MM.1S (cell line): ENCODE results near the gene DPP8.
"Not testable (repeated sequence)": the region's sequence is repeated elsewhere in the genome, so short reads cannot be mapped to it uniquely, and the experiment has no call there.

Experiments used
- DNase-seq: peaks from one replicate; pipeline ENCODE4 v3.0.0-alpha.2; 2015
- H2AFZ ChIP-seq: fragments of 300-600 bp; sonication (generic); 2 replicates; pipeline ENCODE4 v1.6.0; 2016; ENCODE audit warnings: antibody characterized with exemption, low read length
- H3F3A ChIP-seq: fragments of 300-600 bp; sonication (generic); 2 replicates; pipeline ENCODE4 v1.6.1; 2016; ENCODE audit warnings: mild to moderate bottlenecking, antibody characterized with exemption, low read length, moderate library complexity, mixed read lengths; ENCODE audit not compliant: insufficient read depth
- H3K27ac ChIP-seq: fragments of 300-600 bp; sonication (generic); 2 replicates; pipeline ENCODE4 v1.5.1; 2016; ENCODE audit warnings: mild to moderate bottlenecking, low read length
- H3K27me3 ChIP-seq: fragments of 300-600 bp; sonication (generic); replicated peaks from 2 replicates; pipeline ENCODE4 v1.6.0; 2016; ENCODE audit warnings: low read length; ENCODE audit not compliant: insufficient read depth
- H3K36me3 ChIP-seq: fragments of 300-600 bp; sonication (generic); replicated peaks from 2 replicates; pipeline ENCODE4 v1.6.1; 2016; ENCODE audit warnings: mild to moderate bottlenecking, low read length, mixed read lengths; ENCODE audit not compliant: insufficient read depth
- H3K4me1 ChIP-seq: fragments of 300-600 bp; sonication (generic); 2 replicates; pipeline ENCODE4 v1.6.1; 2016; ENCODE audit warnings: low read length, mixed read lengths
- H3K4me2 ChIP-seq: fragments of 300-600 bp; sonication (generic); 2 replicates; pipeline ENCODE4 v1.6.0; 2016; ENCODE audit warnings: low read depth, low read length
- H3K4me3 ChIP-seq: fragments of 300-600 bp; sonication (generic); 2 replicates; pipeline ENCODE4 v1.5.1; 2016; ENCODE audit warnings: low read length, mixed read lengths
- H3K79me2 ChIP-seq: fragments of 300-600 bp; sonication (generic); 2 replicates; pipeline ENCODE4 v1.6.1; 2016; ENCODE audit warnings: mixed run types, low read length, mixed read lengths
- H3K9ac ChIP-seq: fragments of 300-600 bp; sonication (generic); 2 replicates; pipeline ENCODE4 v1.6.1; 2016; ENCODE audit warnings: low read length, mixed read lengths
- H3K9me2 ChIP-seq: fragments of 300-600 bp; sonication (generic); replicated peaks from 2 replicates; pipeline ENCODE4 v1.6.1; 2016; ENCODE audit warnings: mild to moderate bottlenecking, low read length, mixed read lengths; ENCODE audit not compliant: insufficient read depth
- H3K9me3 ChIP-seq: fragments of 300-600 bp; sonication (generic); replicated peaks from 2 replicates; pipeline ENCODE4 v1.6.1; 2016; ENCODE audit warnings: mild to moderate bottlenecking, low read length, mixed read lengths; ENCODE audit not compliant: insufficient read depth
- H4K20me1 ChIP-seq: fragments of 300-600 bp; sonication (generic); 2 replicates; pipeline ENCODE4 v1.6.1; 2016; ENCODE audit warnings: mild to moderate bottlenecking, low read length, moderate library complexity, mixed read lengths; ENCODE audit not compliant: insufficient read depth
- CTCF ChIP-seq: fragments of 300-600 bp; sonication (generic); IDR thresholded peaks from 2 replicates; pipeline ENCODE4 v1.5.1; 2016; ENCODE audit warnings: antibody characterized with exemption, low read length, mixed read lengths
- EZH2 ChIP-seq: fragments of 300-600 bp; sonication (generic); optimal IDR thresholded peaks from 2 replicates; pipeline ENCODE3; 2017; ENCODE audit warnings: low read depth, mild to moderate bottlenecking, antibody characterized with exemption, low read length, mixed read lengths
- EZH2phosphoT487 ChIP-seq: fragments of 300-600 bp; sonication (generic); IDR thresholded peaks from 2 replicates; pipeline ENCODE4 v1.6.1; 2018; ENCODE audit warnings: antibody characterized with exemption, low read length

DPP8 gene

GRCh38 chr15:65553691-65554090 is 36.2 kb upstream of the DPP8 start:
- Histone ChIP-seq H3K4me2 (no peak overlapping the region), H2AFZ (no peak overlapping the region), H3K4me3 (no peak overlapping the region), H3F3A (no peaks in the 10 kb centered on the region), H3K27ac (no peak overlapping the region), H3K27me3 (no peaks in the 10 kb centered on the region), H3K36me3 (0 out of 2 replicates have a peak, but pooled peaks cover 6% of the 10 kb centered on the region), H3K4me1 (no peaks in the 10 kb centered on the region), H3K79me2 (peaks cover 24% of the 10 kb centered on the region), H4K20me1 (0 out of 2 replicates have a peak, but pooled peaks cover 3% of the 10 kb centered on the region), H3K9me3 (no peaks in the 10 kb centered on the region), H3K9ac (no peak overlapping the region), H3K9me2 (no peaks in the 10 kb centered on the region)
- no peak for TF ChIP-seq EZH2
- TF ChIP-seq EZH2phosphoT487, result no peak
- TF ChIP-seq CTCF, result no peak
- no peak for DNase-seq

GRCh38 chr15:65552851-65553250 is 35.4 kb upstream of the DPP8 start:
- H3K4me3 ChIP-seq, H3K9me3 ChIP-seq, DNase-seq, H3K36me3 ChIP-seq, H3K9ac ChIP-seq, H3K9me2 ChIP-seq, H3K4me1 ChIP-seq, H3K27ac ChIP-seq, H2AFZ ChIP-seq, H4K20me1 ChIP-seq, H3K4me2 ChIP-seq, H3F3A ChIP-seq, H3K27me3 ChIP-seq: not testable (repeated sequence)
- H3K79me2 ChIP-seq, result peaks cover 32% of the 10 kb centered on the region

DNA sequence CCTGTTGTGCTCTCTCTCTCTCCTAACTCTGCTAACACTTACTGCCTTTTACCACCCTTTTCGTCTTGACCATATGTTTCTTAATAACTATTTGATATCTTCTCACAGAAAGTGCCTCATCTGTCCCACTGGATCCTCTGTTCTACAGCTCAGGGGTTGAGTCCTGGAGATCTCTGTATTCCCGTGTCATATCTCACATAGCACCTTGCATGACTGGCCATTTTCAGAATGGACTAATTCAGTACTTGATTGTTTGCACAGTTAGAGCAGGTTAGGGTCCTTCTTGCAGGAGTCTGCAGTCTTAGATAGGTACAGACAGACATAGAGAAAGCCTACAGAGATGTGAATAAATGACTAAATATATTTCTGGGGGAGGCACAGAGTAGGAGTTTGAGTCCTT is 33.7 kb upstream of the DPP8 start:
- DNase-seq, result no peak
- no peaks in the 10 kb centered on the region for H3K9me3 ChIP-seq
- TF ChIP-seq EZH2phosphoT487 (no peak), CTCF (no peak), EZH2 (no peak)
- no peak overlapping the region for H3K9ac ChIP-seq
- H3K79me2 ChIP-seq, result peaks cover 47% of the 10 kb centered on the region
- no peak overlapping the region for H2AFZ ChIP-seq
- no peak overlapping the region for H3K4me2 ChIP-seq
- H3K4me3 ChIP-seq, result no peak overlapping the region
- H3K9me2 ChIP-seq, result no peaks in the 10 kb centered on the region
- H3K4me1 ChIP-seq, result no peaks in the 10 kb centered on the region
- H3F3A ChIP-seq, result no peaks in the 10 kb centered on the region
- no peak overlapping the region for H3K27ac ChIP-seq
- H4K20me1 ChIP-seq, result peaks cover 3% of the 10 kb centered on the region; the same call in 1 of the 2 replicates
- 0 out of 2 replicates have a peak, but pooled peaks cover 4% of the 10 kb centered on the region for H3K36me3 ChIP-seq
- no peaks in the 10 kb centered on the region for H3K27me3 ChIP-seq

- H3F3A ChIP-seq, result no peaks in the 10 kb centered on the region
- H3K79me2 ChIP-seq, result peaks cover 52% of the 10 kb centered on the region
- H3K9ac ChIP-seq, result no peak overlapping the region
- no peaks in the 10 kb centered on the region for H3K4me1 ChIP-seq
- H3K9me3 ChIP-seq, result no peaks in the 10 kb centered on the region
- no peak for DNase-seq
- H2AFZ ChIP-seq, result no peak overlapping the region
- no peaks in the 10 kb centered on the region for H3K9me2 ChIP-seq
- H3K4me3 ChIP-seq, result no peak overlapping the region
- peaks cover 3% of the 10 kb centered on the region; the same call in 1 of the 2 replicates for H4K20me1 ChIP-seq
- H3K27ac ChIP-seq, result no peak overlapping the region
- no peak overlapping the region for H3K4me2 ChIP-seq
- TF ChIP-seq EZH2phosphoT487 (no peak), EZH2 (no peak), CTCF (no peak)
- H3K27me3 ChIP-seq, result no peaks in the 10 kb centered on the region
- H3K36me3 ChIP-seq, result 0 out of 2 replicates have a peak, but pooled peaks cover 1% of the 10 kb centered on the region
Measured at GRCh38 chr15:65550681-65551098, 33.2 kb upstream of the DPP8 start.

GRCh38 chr15:65549288-65549687 is 31.8 kb upstream of the DPP8 start:
- H3K36me3 ChIP-seq, H3K4me2 ChIP-seq, H3F3A ChIP-seq, H3K27me3 ChIP-seq, DNase-seq, H3K4me1 ChIP-seq, H3K27ac ChIP-seq, H3K9ac ChIP-seq, H2AFZ ChIP-seq, H3K4me3 ChIP-seq, H3K9me3 ChIP-seq, H4K20me1 ChIP-seq, H3K9me2 ChIP-seq: not testable (repeated sequence)
- peaks cover 64% of the 10 kb centered on the region for H3K79me2 ChIP-seq
